Naive thymus-derived CD4-positive, alpha-beta T cell (primary cell): Measurements from ENCODE around the gene KRTAP5-6. TPM values are rescaled to one million over a fixed set of nuclear protein-coding genes. Genes with fewer than 3 reads are reported as not detected.
"Not testable (repeated sequence)": the region's sequence is repeated elsewhere in the genome, so short reads cannot be mapped to it uniquely, and the experiment has no call there.

Experiments
- ATAC-seq: fragments of 150-1000 bp; cut with Tn5 transposase; 2 replicates; pipeline ENCODE4 v1.10.0; 2021; ENCODE audit warnings: mild to moderate bottlenecking, moderate library complexity
- CTCF ChIA-PET: fragments of 350-600 bp; sonication (Branson Sonifier 250); formaldehyde crosslinking; loops from one replicate; lab custom pipeline; 2021; ENCODE audit warnings: antibody characterized with exemption; lab: Charles Lee
- POLR2A ChIA-PET: fragments of 350-600 bp; sonication (Branson Sonifier 250); formaldehyde crosslinking; loops from one replicate; lab custom pipeline; 2021; ENCODE audit warnings: antibody characterized with exemption, inconsistent platforms; lab: Charles Lee
- DNase-seq, 9 donors: peaks; one replicate each; pipeline versions ENCODE4 v3.0.0 to v3.0.0-alpha.2; 2020 to 2022; ENCODE audit warnings: mixed read lengths in 1 of 9
- H3K27ac ChIP-seq: one replicate; pipeline ENCODE4 v1.7.0; 2013; ENCODE audit warnings: mild to moderate bottlenecking, low read depth, low read length, moderate library complexity
- H3K27me3 ChIP-seq, 2 donors: one replicate each; pipeline ENCODE4 v1.7.0; 2013; ENCODE audit warnings: low read length in 2 of 2, mild to moderate bottlenecking in 2 of 2, moderate library complexity in 2 of 2; ENCODE audit not compliant: control insufficient read depth in 2 of 2, insufficient read depth in 2 of 2
- H3K36me3 ChIP-seq, 3 experiments: 1 replicate in 2 of 3; 2 replicates in 1 of 3; pipeline ENCODE4 v1.7.0; 2013; ENCODE audit warnings: low read length in 3 of 3, mild to moderate bottlenecking in 3 of 3, moderate library complexity in 1 of 3; ENCODE audit not compliant: insufficient read depth in 3 of 3, control insufficient read depth in 2 of 3
- H3K4me1 ChIP-seq, 2 donors: one replicate each; pipeline ENCODE4 v1.7.0; 2013; ENCODE audit warnings: low read length in 2 of 2, mild to moderate bottlenecking in 2 of 2, moderate library complexity in 1 of 2; ENCODE audit not compliant: control insufficient read depth in 2 of 2, insufficient read depth in 2 of 2
- H3K4me3 ChIP-seq: 2 replicates; pipeline ENCODE4 v1.7.0; 2013; ENCODE audit warnings: mild to moderate bottlenecking, low read length
- H3K9me3 ChIP-seq, 3 experiments: 1 replicate in 2 of 3; 2 replicates in 1 of 3; pipeline ENCODE4 v1.7.0; 2013; ENCODE audit warnings: low read length in 3 of 3; ENCODE audit not compliant: control insufficient read depth in 2 of 3
- H3K27ac Mint-ChIP-seq, 9 donors: one replicate each; pipeline ENCODE4 v1.8.0; 2020 to 2022; ENCODE audit warnings: mixed read lengths in 9 of 9, mild to moderate bottlenecking in 8 of 9, moderate library complexity in 5 of 9, inconsistent platforms in 2 of 9
- H3K27me3 Mint-ChIP-seq, 5 donors: one replicate each; pipeline ENCODE4 v1.8.0; 2021 to 2022; ENCODE audit warnings: mixed read lengths in 5 of 5, mild to moderate bottlenecking in 1 of 5
- H3K36me3 Mint-ChIP-seq, 5 donors: one replicate each; pipeline ENCODE4 v1.8.0; 2020 to 2022; ENCODE audit warnings: mixed read lengths in 5 of 5, mild to moderate bottlenecking in 3 of 5, inconsistent platforms in 1 of 5
- H3K4me1 Mint-ChIP-seq, 7 donors: one replicate each; pipeline ENCODE4 v1.8.0; 2020 to 2022; ENCODE audit warnings: mixed read lengths in 7 of 7, mild to moderate bottlenecking in 3 of 7, inconsistent platforms in 1 of 7
- H3K4me3 Mint-ChIP-seq, 10 donors: one replicate each; pipeline ENCODE4 v1.8.0; 2020 to 2022; ENCODE audit warnings: mild to moderate bottlenecking in 10 of 10, mixed read lengths in 10 of 10, moderate library complexity in 6 of 10, inconsistent platforms in 2 of 10
- H3K9me3 Mint-ChIP-seq, 11 donors: one replicate each; pipeline ENCODE4 v1.8.0; 2020 to 2022; ENCODE audit warnings: mixed read lengths in 11 of 11, mild to moderate bottlenecking in 4 of 11, inconsistent platforms in 1 of 11, moderate library complexity in 1 of 11
- intact Hi-C, 2 donors: fragments of 100-400 bp; cut with micrococcal nuclease; formaldehyde crosslinking; loops; one replicate each; pipeline ENCODE4 v1.15.1; 2023
- polyA plus RNA-seq, 2 donors: library from polyadenylated mRNA; unstranded; fragments of 300-500 nt; fragmentation: Illumina TruSeq; gene quantifications; one replicate each; pipeline ENCODE4 v1.2.3, GENCODE V29; 2021
- total RNA-seq, 6 experiments: library from RNA in 5 of 6; stranded (reverse) in 5 of 6; gene quantifications; 1 replicate in 5 of 6; 2 replicates in 1 of 6; pipeline ENCODE4 v1.2.3 and lab custom pipeline; 2021 to 2026

The KRTAP5-6 gene
- total and polyA plus RNA-seq, 7 experiments from 2014 or later, result not detected

DNA sequence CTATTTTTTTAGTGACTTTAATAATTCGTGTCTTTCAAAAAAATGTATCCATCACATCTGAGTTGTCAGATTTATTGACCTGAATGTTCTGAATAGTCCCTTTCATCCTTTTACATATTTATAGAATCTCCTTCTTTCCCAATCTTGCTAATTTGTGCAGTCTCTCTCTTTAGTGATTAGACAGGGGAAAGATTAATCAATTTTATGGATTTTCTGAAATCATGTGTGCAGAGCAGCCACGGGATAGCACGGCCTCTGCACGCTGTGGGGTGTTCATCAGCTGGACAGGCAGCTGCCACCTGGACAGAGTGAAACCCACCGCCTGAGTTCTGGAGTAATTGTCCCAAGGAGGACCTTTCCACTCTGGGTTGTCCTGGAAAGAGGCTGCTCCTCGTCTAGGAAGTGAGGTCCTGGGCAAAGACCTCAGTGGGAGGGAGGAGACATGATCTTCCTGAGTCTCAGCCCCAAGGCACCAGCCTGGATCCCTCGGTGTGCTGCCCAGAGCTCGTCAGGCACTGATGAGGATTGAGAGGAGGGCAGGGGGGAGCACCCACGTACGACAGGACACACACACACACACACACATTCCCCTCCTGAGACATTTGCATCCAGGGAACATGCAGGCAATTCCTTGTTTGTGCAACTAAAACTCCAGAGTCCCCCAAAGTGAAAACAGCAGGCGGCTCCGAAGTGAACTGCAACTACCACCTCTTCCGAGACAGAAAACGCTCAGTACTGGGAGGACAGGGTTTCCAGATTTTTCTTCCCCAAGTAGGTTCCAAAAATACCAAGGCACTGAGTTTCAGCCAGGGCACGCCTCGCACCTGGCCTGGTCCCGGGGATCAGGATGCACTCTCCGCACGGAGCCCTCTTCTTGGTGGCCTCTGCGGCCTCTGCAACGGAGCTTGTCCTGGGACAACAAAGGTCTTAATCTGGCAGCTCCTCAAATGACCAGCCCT lies 22.5 kb upstream of the KRTAP5-6 start:
- CTCF ChIA-PET, result interaction anchor here (0.6 kb wide), 1 partner anchor 133 kb away, joined by 4 read pairs; no protein-coding TSS in a partner anchor
- H3K27me3 Mint-ChIP-seq, result peaks cover 16 to 51% (median 34%) of the 10 kb centered on the region in 5 donors
- H3K27ac Mint-ChIP-seq, result no peak overlapping the region

DNA sequence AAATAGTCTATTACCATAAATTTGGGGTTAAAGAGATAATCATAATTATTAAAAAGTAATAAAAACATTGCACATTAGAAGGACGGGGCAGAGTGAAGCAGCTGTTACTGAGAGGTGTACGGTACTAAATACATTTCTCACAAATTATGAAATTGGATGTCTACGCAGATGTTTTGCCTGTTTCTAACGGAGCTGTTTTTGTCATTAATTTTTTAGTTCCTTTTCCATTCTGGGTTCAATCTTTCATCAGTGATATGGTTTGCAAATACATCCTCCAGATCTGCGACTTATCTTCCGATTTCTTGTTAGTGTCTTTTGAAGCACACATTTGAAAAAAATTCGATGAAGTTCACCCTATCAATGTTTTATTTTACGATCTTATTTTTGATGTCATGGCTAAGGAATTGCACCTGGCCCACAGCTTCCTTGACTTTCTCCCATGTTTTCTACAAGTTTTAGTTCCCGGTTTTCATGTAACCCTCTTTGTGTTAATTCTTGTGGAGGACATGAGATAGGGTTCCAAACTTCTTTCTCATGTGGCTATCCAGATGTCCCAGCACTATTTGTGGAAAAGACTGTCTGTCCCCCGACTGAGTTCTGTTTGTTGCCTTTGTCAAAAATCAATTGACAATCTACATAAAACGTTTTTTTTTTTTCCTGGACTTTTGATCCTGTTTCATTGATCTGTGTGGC lies 21.3 kb upstream of the KRTAP5-6 start:
- H3K27me3 Mint-ChIP-seq, result peaks cover 15 to 54% (median 35%) of the 10 kb centered on the region in 5 donors
- CTCF ChIA-PET, result interaction anchor here (1.1 kb wide), 1 partner anchor 23 kb away, joined by 3 read pairs; no protein-coding TSS in a partner anchor
- no peaks in the 10 kb centered on the region for H3K36me3 Mint-ChIP-seq

More for the DNA sequence above, 22.5 kb upstream of the KRTAP5-6 start:
- Histone ChIP-seq H3K9me3 (no peaks in the 10 kb centered on the region), H3K36me3 (no peaks in the 10 kb centered on the region), H3K4me1 (no peaks in the 10 kb centered on the region), H3K4me3 (no peak overlapping the region), H3K27ac (no peak overlapping the region), H3K27me3 (no peaks in the 10 kb centered on the region)
- ATAC-seq, result no peak
- H3K4me1 Mint-ChIP-seq, result no peaks in the 10 kb centered on the region
- no peaks in the 10 kb centered on the region for H3K36me3 Mint-ChIP-seq
- no peaks in the 10 kb centered on the region for H3K9me3 Mint-ChIP-seq
- intact Hi-C loops, result no loop called here
- H3K4me3 Mint-ChIP-seq, result no peak overlapping the region
- DNase-seq, result no peak
- POLR2A ChIA-PET, result no interaction called here

DNA sequence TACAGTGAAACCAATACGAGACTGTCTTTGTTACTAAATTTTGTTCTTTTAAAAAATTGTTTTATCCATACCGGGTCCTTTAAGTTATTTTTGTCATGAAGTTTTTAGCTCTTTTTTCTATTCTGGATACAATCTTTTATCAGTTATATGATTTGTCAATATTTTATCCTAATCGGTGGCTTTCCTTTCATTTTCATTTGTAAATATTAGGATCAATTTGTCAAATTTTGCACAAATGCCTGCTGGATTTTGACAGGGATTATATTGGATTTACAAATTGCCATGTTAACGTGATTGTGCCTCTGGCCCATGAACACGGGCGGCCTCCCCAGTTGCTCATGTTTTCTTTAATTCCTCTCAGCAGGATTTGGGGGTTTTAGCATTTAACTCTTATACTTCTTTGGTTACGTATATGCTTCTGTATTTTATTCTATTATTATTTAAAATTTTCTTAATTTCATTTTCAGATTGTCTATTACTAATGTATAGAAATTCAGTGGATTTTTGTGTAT lies 20.7 kb upstream of the KRTAP5-6 start:
- H3K9me3 Mint-ChIP-seq, result no peaks in the 10 kb centered on the region
- H3K27me3 Mint-ChIP-seq, result peaks cover 15 to 56% (median 34%) of the 10 kb centered on the region in 5 donors
- Histone ChIP-seq H3K36me3 (no peaks in the 10 kb centered on the region), H3K4me3 (no peak overlapping the region), H3K9me3 (no peaks in the 10 kb centered on the region), H3K27ac (no peak overlapping the region), H3K27me3 (no peaks in the 10 kb centered on the region), H3K4me1 (no peaks in the 10 kb centered on the region)
- ChIA-PET CTCF (interaction anchor here (1.1 kb wide), 1 partner anchor 24 kb away, joined by 3 read pairs; no protein-coding TSS in a partner anchor), POLR2A (no interaction called here)
- H3K36me3 Mint-ChIP-seq, result no peaks in the 10 kb centered on the region
- intact Hi-C loops, result no loop called here
- no peak for ATAC-seq
- no peak overlapping the region for H3K4me3 Mint-ChIP-seq
- DNase-seq, result no peak
- no peaks in the 10 kb centered on the region for H3K4me1 Mint-ChIP-seq
- H3K27ac Mint-ChIP-seq, result no peak overlapping the region

More for the DNA sequence above, 21.3 kb upstream of the KRTAP5-6 start:
- H3K36me3 ChIP-seq, result no peaks in the 10 kb centered on the region
- no peaks in the 10 kb centered on the region for H3K9me3 Mint-ChIP-seq
- ATAC-seq, result no peak
- H3K27ac Mint-ChIP-seq, result no peak overlapping the region
- no peak overlapping the region for H3K27ac ChIP-seq
- intact Hi-C loops, result no loop called here
- POLR2A ChIA-PET, result no interaction called here
- H3K9me3 ChIP-seq, result no peaks in the 10 kb centered on the region
- no peak overlapping the region for H3K4me3 Mint-ChIP-seq
- H3K4me1 ChIP-seq, result no peaks in the 10 kb centered on the region
- no peaks in the 10 kb centered on the region for H3K4me1 Mint-ChIP-seq
- no peak overlapping the region for H3K4me3 ChIP-seq
- H3K27me3 ChIP-seq, result no peaks in the 10 kb centered on the region
- DNase-seq, result no peak

DNA sequence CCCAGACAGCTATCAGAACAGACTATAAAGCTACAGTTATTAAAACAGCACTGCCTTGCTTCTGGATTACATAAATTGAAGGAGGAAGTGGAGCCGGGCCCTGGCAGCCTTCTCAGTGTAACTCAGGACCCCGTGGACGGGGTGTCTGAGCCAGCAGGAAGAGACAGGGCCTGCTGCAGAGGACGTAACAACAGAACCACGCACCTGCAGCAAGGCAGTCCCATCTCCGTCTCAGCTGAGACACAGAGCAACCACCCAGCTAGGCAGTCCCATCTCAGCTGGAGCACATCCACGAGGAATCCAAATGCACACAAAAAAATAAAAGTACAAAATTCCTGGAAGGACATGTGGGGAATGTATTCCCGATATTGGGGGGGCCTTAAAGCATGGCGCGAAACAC lies 17.1 kb upstream of the KRTAP5-6 start:
- Mint-ChIP-seq H3K9me3 (no peaks in the 10 kb centered on the region), H3K4me1 (no peaks in the 10 kb centered on the region), H3K27me3 (peaks cover 11 to 45% (median 21%) of the 10 kb centered on the region in 5 donors), H3K36me3 (no peaks in the 10 kb centered on the region), H3K4me3 (no peak overlapping the region), H3K27ac (no peak overlapping the region)
- H3K9me3 ChIP-seq, result no peaks in the 10 kb centered on the region
- H3K27ac ChIP-seq, result no peak overlapping the region
- intact Hi-C loops, result no loop called here
- no peaks in the 10 kb centered on the region for H3K27me3 ChIP-seq
- H3K4me1 ChIP-seq, result no peaks in the 10 kb centered on the region
- DNase-seq (no peak), ATAC-seq (no peak)
- ChIA-PET CTCF (no interaction called here), POLR2A (no interaction called here)
- H3K4me3 ChIP-seq, result no peak overlapping the region
- no peaks in the 10 kb centered on the region for H3K36me3 ChIP-seq

DNA sequence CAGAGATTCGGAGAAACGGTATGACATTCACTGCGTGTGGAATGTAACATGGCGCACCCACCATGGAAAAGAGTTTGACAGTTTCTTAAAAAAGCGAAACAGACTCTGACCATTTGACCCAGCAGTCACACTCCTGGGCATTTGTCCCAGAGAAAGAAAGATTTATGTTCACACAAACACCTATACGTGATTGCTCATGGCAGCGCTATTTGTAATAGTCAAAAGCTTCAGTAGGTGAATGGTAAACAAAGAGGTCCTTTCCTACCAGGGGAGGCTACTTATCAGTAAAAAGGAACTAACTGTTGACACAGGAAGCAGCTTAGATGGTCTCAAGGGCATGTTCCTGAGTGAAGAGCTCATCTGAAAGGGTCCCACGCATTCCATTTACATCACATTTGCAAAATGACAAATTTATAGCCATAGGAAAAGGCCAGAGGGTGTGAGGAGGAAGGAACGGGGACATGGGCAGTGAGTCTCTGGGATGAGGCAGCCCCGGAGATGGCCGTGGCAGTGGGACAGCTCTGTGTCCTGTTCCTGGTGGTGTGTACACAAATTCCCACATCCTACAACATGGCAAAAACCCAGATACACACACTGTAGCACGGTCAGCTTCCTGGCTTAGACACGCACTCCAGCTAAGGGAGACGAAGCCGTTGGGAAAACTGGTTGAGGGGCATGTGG lies 14.6 kb upstream of the KRTAP5-6 start:
- Mint-ChIP-seq H3K27me3 (peaks cover 0 to 31% (median 9%) of the 10 kb centered on the region in 5 donors), H3K9me3 (no peaks in the 10 kb centered on the region), H3K4me1 (peaks cover 0 to 2% (median 0%) of the 10 kb centered on the region in 7 donors), H3K4me3 (no peak overlapping the region), H3K27ac (peak overlapping the region in 1 of 9 donors; percentile 72), H3K36me3 (no peaks in the 10 kb centered on the region)
- no peaks in the 10 kb centered on the region for H3K9me3 ChIP-seq
- H3K4me3 ChIP-seq, result no peak overlapping the region
- ATAC-seq, result no peak
- ChIA-PET POLR2A (no interaction called here), CTCF (interaction anchor here (1.1 to 1.3 kb wide), 2 partner anchors 11 to 29 kb away, joined by 4 to 5 read pairs; no protein-coding TSS in a partner anchor)
- DNase-seq, result no peak
- intact Hi-C loops, result no loop called here
- H3K27me3 ChIP-seq, result no peaks in the 10 kb centered on the region
- H3K36me3 ChIP-seq, result no peaks in the 10 kb centered on the region
- no peaks in the 10 kb centered on the region for H3K4me1 ChIP-seq
- H3K27ac ChIP-seq, result no peak overlapping the region

DNA sequence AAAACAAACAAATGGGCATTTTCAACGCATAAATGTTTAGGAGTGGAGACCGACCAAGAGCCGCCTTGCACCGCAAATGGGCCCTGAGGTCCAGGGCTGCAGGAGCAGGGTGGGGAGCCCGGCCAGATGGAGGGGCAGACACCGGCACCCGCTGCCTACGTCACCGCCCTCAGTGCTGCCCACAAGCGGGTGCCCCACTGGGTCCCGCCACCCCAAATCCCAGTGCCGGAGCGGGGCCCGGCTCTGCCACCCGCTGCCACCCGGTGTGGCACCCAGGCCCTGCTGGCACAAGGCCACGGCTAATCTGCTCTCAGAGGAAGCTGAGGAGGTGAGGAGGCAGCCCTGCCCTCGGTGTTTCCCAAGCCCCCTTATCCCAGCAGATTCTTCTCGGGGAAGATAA lies 13.8 kb upstream of the KRTAP5-6 start:
- CTCF ChIA-PET, result interaction anchor here (1.3 kb wide), 1 partner anchor 10 kb away, joined by 5 read pairs; no protein-coding TSS in a partner anchor
- H3K27ac Mint-ChIP-seq, DNase-seq, H3K4me1 ChIP-seq, H3K36me3 Mint-ChIP-seq, H3K4me3 ChIP-seq, intact Hi-C loops, H3K4me1 Mint-ChIP-seq, POLR2A ChIA-PET, H3K9me3 ChIP-seq, H3K9me3 Mint-ChIP-seq, H3K27ac ChIP-seq, H3K4me3 Mint-ChIP-seq, H3K36me3 ChIP-seq, H3K27me3 ChIP-seq, ATAC-seq: not testable (repeated sequence)
- H3K27me3 Mint-ChIP-seq, result peaks cover 0 to 26% (median 5%) of the 10 kb centered on the region in 5 donors
